Thyroid gland (tissue), 4 donors: Measurements from ENCODE around the gene PPP1R2. TPM values are rescaled to one million over a fixed set of nuclear protein-coding genes. Genes with fewer than 3 reads are reported as not detected.

Experiments used
- DNase-seq, 2 donors: peaks; one replicate each; pipeline ENCODE4 v3.0.0-alpha.2; 2019
- H3K27ac ChIP-seq, 3 donors: fragments of 200-600 bp; sonication (generic); 1 replicate in 2 of 3; 2 replicates in 1 of 3; pipeline ENCODE4 v1.5.1; 2016 to 2019; ENCODE audit warnings: mild to moderate bottlenecking in 1 of 3, moderate library complexity in 1 of 3
- H3K27me3 ChIP-seq: fragments of 200-600 bp; sonication (generic); one replicate; pipeline ENCODE4 v1.5.1; 2019
- H3K36me3 ChIP-seq, 2 donors: fragments of 200-600 bp; sonication (generic); one replicate each; pipeline ENCODE4 v1.5.1; 2016 to 2019
- H3K4me1 ChIP-seq, 2 donors: fragments of 200-600 bp; sonication (generic); one replicate each; pipeline ENCODE4 v1.5.1; 2017 to 2019
- H3K4me3 ChIP-seq, 3 donors: fragments of 200-600 bp; sonication (generic); replicated peaks in 1 of 3; 1 replicate in 2 of 3; 2 replicates in 1 of 3; pipeline ENCODE4 v1.5.1; 2016; ENCODE audit warnings: mild to moderate bottlenecking in 1 of 3
- H3K9me3 ChIP-seq: fragments of 200-600 bp; sonication (generic); one replicate; pipeline ENCODE4 v1.5.1; 2017
- CTCF ChIP-seq, 6 experiments: fragments of 200-600 bp in 3 of 6; fragments of 450-650 bp in 3 of 6; sonication (generic) in 3 of 6; IDR thresholded peaks; one replicate each; pipeline ENCODE4 v1.5.1; 2016 to 2019; ENCODE audit warnings: antibody characterized with exemption in 6 of 6, mild to moderate bottlenecking in 2 of 6, inconsistent platforms in 1 of 6, moderate library complexity in 1 of 6
- POLR2A ChIP-seq, 2 donors: fragments of 450-650 bp; IDR thresholded peaks; one replicate each; pipeline ENCODE4 v1.6.1; 2017; ENCODE audit warnings: antibody characterized with exemption in 2 of 2, mild to moderate bottlenecking in 2 of 2, moderate library complexity in 1 of 2
- WGBS, 2 donors: methylation state at CpG; one replicate each; pipeline ENCODE4 v1.1.5; 2017; 5-methylcytosine and 5-hydroxymethylcytosine counted together
- intact Hi-C: fragments of 100-400 bp; cut with DNase I; formaldehyde crosslinking; loops from one replicate; pipeline ENCODE4 v1.15.1; 2023
- total RNA-seq, 4 donors: library from RNA; depleted of rRNA; stranded (reverse); fragments of >200 nt; gene quantifications; one replicate each; pipeline ENCODE4 v1.2.3, GENCODE V29; 2016

PPP1R2 gene
- total RNA-seq, 4 donors from 2014 or later, result 76.2 to 113 (median 99.9) TPM

- intact Hi-C loops, result no loop called here
- no peak for TF ChIP-seq CTCF (IDR thresholded peaks at IDR 0.05)
- TF ChIP-seq POLR2A (IDR thresholded peaks at IDR 0.05), result no peak
- H3K4me3 ChIP-seq, result no peak overlapping the region
- DNase-seq, result no peak
- peaks cover 8 to 24% of the 10 kb centered on the region in 2 donors for H3K4me1 ChIP-seq
- H3K9me3 ChIP-seq, result no peaks in the 10 kb centered on the region
- H3K27me3 ChIP-seq, result no peaks in the 10 kb centered on the region
- 72 to 83% methylated on average over 5 of the region's 5 CpGs for WGBS, 2 donors
- H3K36me3 ChIP-seq, result no peaks in the 10 kb centered on the region
- no peak overlapping the region for H3K27ac ChIP-seq
Observed at GRCh38 chr3:195535293-195535692, 7.8 kb downstream of the PPP1R2 start.

- H3K27ac ChIP-seq, result no peak overlapping the region
- no peaks in the 10 kb centered on the region for H3K27me3 ChIP-seq
- H3K9me3 ChIP-seq, result no peaks in the 10 kb centered on the region
- TF ChIP-seq POLR2A (IDR thresholded peaks at IDR 0.05), result no peak
- TF ChIP-seq CTCF (IDR thresholded peaks at IDR 0.05), result no peak
- intact Hi-C loops, result no loop called here
- WGBS, 2 donors, result 52 to 69% methylated on average over 7 of the region's 7 CpGs
- no peak overlapping the region for H3K4me3 ChIP-seq
- no peaks in the 10 kb centered on the region for H3K36me3 ChIP-seq
- peak; percentile 35 to 37 for DNase-seq
- peaks cover 2 to 15% of the 10 kb centered on the region in 2 donors for H3K4me1 ChIP-seq
Observed at GRCh38 chr3:195532834-195533233, 10.3 kb downstream of the PPP1R2 start.

- H3K27me3 ChIP-seq, result no peaks in the 10 kb centered on the region
- H3K36me3 ChIP-seq, result no peaks in the 10 kb centered on the region
- intact Hi-C loops, result no loop called here
- TF ChIP-seq CTCF (IDR thresholded peaks at IDR 0.05) (no peak), POLR2A (IDR thresholded peaks at IDR 0.05) (no peak)
- no peak for DNase-seq
- no peak overlapping the region for H3K27ac ChIP-seq
- H3K4me3 ChIP-seq, result no peak overlapping the region
- peaks cover 0 to 12% of the 10 kb centered on the region in 2 donors for H3K4me1 ChIP-seq
- H3K9me3 ChIP-seq, result no peaks in the 10 kb centered on the region
- 48 to 59% methylated on average over 3 of the region's 3 CpGs for WGBS, 2 donors
Observed at GRCh38 chr3:195532345-195532744, 10.8 kb downstream of the PPP1R2 start.

GRCh38 chr3:195531683-195532082, 11.4 kb downstream of the PPP1R2 start:
- H3K4me3 ChIP-seq, result no peak overlapping the region
- DNase-seq, result no peak
- H3K36me3 ChIP-seq, result no peaks in the 10 kb centered on the region
- intact Hi-C loops, result no loop called here
- WGBS, 2 donors, result 96 to 97% methylated on average over 5 of the region's 5 CpGs
- no peaks in the 10 kb centered on the region for H3K9me3 ChIP-seq
- peaks cover 0 to 12% of the 10 kb centered on the region in 2 donors for H3K4me1 ChIP-seq
- no peak overlapping the region for H3K27ac ChIP-seq
- TF ChIP-seq POLR2A (IDR thresholded peaks at IDR 0.05) (no peak), CTCF (IDR thresholded peaks at IDR 0.05) (no peak)
- H3K27me3 ChIP-seq, result no peaks in the 10 kb centered on the region

- 96 to 97% methylated on average over 4 of the region's 4 CpGs for WGBS, 2 donors
- TF ChIP-seq CTCF (IDR thresholded peaks at IDR 0.05), result no peak
- no peak for TF ChIP-seq POLR2A (IDR thresholded peaks at IDR 0.05)
- H3K4me3 ChIP-seq, result no peak overlapping the region
- H3K4me1 ChIP-seq, result no peaks in the 10 kb centered on the region
- H3K36me3 ChIP-seq, result peaks cover 3 to 12% of the 10 kb centered on the region in 2 donors
- H3K9me3 ChIP-seq, result no peaks in the 10 kb centered on the region
- intact Hi-C loops, result no loop called here
- no peak overlapping the region for H3K27ac ChIP-seq
- H3K27me3 ChIP-seq, result no peaks in the 10 kb centered on the region
- no peak for DNase-seq
Observed at GRCh38 chr3:195526492-195526891, 16.6 kb downstream of the PPP1R2 start.
